GM18909 (cell line): ENCODE data around the gene WDR6.

Experiments used
- ATAC-seq: cut with Tn5 transposase; IDR thresholded peaks from one replicate; pipeline ENCODE4 v1.9.1; 2021; ENCODE audit warnings: mild to moderate bottlenecking; ENCODE audit not compliant: unreplicated experiment, poor library complexity

Gene WDR6

DNA sequence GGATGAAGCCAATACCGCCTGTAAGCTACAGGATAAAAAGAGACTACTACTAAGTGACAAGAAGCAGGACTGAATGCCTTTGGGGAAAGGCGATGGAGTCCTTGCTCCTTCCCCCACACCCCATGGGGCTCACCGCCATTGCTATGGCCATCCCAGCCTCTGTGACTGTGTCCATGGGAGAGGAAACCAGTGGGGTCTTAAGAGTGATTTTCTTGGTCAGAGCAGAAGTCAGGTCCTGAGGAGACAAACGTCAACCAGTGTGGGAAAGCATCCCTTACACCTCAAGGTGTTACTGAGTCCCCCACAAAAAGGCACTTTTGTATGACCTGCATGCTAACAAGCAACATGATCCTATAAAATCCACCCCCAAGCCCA is 21.1 kb downstream of the WDR6 start:
- ATAC-seq, result no peak

DNA sequence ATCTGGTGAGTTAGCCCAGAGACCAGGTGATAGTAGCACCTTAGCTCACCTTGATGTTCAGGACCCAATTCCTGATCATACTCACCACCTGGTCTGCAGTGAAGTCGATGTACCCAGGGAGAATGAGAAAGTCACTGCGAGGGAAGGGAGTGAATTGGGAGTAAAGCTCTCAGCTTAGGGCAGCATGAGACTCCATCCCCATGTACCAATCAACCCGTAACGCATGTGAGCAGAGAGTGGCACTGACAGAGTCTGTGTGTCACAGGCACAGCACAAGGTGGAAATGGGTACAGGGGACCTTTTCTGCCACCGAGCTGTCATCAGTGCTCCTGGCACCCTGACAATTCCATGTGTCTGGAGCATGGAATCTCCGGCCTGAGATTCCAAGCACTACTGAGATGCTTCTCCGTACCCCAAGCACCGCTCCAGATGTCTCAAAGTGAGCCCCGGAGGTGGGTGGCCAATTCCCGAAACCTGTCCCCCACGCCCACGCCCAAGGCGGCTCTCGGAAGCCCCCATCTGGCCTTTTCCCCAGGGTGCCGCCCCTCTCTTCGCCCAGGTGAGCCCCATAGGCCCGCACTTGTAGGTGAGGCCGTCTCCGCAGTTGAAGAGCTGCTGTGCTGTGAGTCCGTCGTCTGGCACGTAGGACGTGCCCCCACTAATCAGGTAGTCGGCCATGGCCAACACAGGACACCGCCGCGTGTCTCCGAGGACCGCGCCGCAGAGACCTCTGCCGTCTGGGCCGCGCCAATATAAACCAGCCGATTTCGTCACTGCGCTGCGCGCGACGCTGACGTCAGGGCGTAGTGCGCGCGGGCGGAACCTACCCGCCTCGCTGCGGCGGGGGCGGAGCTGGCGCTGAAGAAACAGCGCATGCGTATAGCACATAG is 21.7 kb downstream of the WDR6 start, which contains the start of gene IMPDH2:
TSS of gene IMPDH2 (minus strand) at position 726 of the 890 bp plus-strand sequence. CDS start at position 678, 48 bp downstream.
- ATAC-seq, result peak; percentile 89

DNA sequence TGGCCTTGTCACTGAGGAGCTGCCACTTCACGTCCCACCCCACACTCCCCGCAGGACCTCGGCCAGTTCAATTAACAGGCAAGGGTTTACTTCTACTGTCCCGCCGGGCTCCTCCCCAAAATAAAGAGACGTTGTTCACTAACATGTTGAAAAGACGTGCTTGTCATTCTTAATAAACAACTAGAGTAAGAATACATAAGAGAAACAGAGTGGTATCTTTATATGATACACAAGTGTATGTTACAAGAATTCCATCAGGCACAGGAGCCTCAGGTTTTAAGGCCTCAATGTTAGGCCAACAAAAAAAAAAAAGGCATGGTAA is 22.3 kb downstream of the WDR6 start:
- no peak for ATAC-seq

DNA sequence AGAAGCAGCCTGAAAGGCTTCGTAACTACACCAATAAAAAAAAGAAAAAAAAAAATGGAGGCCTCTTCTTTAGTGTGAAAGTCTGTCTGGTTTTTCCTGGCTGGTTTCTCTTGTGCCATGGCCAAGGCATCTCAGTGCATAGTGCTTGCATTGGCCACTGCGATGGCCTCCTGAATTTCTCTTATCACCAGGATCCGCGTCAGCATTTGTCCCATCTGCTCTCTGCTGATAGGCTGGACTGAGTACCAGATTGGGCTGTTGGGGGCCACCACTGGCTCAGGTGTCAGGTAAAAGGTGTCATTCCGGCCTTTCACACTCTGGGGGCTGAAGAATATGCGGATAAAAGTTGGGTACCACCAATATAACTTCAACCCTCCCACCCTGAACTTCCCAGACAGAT is 23.1 kb downstream of the WDR6 start:
- ATAC-seq, result no peak

DNA sequence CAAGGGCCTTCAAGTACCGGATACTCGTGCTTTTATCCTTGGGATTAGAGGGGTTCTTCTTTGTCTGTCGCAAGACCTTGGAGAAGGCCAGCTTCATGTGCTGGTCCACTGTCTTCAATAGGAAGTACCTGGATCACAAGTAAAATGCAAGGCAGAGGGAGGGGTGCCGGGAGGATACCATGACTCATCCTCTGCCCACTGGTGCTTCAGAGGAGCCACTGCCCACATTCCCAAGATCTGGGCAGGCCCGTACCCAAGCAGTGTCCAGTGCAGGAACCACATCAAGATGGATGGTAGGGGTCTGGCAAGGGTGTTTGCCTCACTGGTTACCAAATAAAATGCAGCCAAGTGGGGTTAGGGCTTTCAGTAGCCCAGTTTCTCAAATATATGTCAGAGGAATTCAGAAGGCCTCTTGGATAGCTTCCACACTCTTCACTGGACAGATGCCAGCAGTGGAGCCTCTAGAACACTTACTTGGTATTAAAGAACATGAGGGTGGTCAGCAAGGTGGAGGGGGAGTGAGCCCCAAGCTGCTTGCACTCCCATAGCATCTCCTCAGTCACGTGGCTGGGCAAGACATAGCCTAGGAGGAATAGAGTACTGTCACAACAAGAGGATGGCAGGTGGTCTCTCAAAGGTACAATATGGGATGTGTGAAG is 25.6 kb downstream of the WDR6 start:
- no peak for ATAC-seq

DNA sequence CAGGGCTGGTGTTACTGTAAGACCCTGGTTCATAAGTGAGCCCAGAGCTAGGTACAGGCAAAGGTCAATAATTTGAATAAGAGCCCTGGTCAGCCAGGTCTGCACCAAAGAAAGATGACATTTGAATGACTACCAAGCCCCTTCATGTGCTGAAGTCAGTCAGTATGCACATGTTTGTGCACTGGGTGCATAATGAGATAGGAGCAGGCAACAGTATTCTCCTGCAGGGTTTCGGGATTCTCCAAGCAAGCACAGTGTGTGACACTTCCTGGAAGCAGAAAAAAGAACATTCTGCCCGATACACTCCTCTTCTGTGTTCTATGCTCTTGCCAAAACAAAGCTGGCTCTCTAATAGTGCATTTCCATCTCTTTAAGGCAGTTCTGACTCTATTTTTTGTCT is 27.5 kb downstream of the WDR6 start:
- no peak for ATAC-seq

DNA sequence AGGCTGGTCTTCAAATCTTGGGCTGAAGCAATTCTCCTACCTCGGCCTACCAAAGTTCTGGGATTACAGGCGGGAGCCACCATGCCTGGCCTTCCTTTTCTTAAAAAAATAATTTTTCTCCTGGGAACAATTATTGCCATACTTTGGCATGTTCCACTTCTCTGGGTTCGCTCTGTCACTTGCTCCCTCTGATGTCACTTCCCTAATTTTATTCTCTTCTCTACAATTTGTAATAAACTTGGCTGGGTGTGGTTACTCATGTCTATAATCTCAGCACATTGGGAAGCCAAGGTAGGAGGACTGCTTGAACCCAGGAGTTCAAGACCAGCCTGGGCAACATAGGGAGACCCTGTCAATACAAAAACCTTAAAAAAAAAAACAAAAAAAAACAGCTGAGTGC is 28.1 kb downstream of the WDR6 start:
- ATAC-seq, result no peak

DNA sequence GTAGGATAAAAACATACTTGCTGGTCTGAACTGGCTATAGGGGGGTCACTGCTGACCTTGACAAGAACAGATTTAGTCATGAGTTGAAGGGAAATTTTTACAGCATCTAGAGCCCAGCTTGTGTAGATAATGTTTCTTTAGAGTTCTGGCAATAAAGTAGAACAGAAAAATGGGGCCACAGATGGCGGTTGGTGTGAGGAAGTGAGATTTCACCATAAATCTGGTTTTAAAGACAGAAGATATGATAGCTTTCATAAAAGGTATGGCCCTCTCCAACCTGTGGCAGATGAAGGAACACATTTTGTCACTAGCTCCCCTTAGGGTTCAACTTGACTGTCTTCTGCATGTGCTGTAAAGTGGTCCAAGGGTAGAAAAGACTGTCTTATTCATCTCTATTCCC is 46.4 kb downstream of the WDR6 start:
- no peak for ATAC-seq

DNA sequence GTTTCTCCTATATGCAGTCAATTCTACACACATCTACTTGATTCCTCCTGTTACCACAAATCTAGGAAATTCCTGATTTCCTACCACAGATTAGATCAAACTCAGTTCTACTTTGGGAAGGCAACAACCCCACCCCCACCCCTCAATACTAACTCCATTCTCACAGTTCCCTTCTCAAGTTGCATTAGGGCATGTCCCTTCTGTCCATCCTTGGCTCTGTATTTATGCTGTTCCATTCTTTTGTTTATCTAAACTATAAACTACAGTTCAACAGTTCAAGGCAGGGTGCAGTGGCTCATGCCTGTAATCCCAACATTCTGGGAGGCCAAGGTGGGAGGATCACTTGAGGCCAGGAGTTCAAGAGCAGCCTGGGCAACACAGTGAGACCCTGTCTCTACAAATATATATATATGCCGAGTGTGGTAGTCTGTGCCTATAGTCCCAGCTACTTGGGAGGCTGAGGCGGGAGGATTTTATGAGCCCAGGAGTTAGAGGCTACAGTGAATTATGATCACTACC is 47.2 kb downstream of the WDR6 start:
- no peak for ATAC-seq

DNA sequence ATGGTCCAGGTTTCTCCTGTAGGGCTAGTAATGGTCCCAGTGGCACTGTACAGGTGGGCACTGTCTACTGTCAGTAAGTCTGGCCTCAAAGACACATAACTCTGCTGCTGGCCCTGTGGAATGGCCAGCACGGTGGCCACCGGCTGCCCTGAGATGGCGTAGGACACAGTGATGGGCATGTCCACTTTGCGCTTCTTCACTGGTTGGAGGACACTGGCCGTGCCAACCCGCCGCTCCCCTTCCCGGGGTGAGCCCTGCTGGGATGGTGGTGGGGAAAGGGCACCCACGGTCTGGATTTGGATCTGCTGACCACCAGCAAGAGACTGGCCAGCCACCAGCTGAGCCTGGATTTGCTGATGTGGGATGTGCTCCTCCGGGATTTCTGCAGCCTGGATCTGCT is 50.1 kb downstream of the WDR6 start:
- no peak for ATAC-seq

DNA sequence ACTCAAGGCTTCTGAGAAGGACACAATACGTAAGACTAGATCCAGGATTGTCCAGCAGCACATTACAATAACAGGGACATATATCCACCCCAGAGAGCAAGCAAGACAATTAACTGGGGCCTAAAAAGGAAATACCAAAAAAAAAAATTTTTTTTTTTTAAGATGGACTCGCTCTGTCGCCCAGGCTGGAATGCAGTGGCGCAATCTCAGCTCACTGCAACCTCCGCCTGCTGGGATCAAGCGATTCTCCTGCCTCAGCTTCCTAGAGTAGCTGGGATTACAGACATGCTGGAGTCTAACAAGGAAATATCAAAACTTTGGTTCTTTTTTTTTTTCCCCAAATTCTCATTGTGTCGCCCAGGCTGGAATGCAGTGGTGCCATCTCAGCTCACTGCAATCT is 50.8 kb downstream of the WDR6 start:
- ATAC-seq, result no peak
